ENCODE data around the gene VGLL3.

The VGLL3 gene

DNA sequence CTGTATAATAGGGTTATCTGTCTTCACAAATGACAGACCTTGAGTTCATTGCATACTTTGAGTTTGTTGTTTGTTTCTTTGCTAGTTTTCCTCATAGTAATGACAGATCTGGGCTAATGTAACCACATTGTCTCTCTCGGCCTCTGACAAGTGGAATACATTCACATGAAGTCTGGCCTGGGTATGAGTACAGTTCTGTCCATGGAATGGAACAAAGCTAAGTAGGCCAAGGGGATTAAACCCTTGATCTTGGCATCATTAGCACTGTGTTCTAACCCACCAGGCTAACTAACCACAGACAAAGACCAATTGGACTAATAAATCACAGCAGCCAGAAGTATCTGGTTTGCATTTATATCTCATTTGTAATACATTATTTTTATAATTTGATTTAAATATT, 7.6 kb upstream of the VGLL3 start:
- TF ChIP-seq, protein P1, sequence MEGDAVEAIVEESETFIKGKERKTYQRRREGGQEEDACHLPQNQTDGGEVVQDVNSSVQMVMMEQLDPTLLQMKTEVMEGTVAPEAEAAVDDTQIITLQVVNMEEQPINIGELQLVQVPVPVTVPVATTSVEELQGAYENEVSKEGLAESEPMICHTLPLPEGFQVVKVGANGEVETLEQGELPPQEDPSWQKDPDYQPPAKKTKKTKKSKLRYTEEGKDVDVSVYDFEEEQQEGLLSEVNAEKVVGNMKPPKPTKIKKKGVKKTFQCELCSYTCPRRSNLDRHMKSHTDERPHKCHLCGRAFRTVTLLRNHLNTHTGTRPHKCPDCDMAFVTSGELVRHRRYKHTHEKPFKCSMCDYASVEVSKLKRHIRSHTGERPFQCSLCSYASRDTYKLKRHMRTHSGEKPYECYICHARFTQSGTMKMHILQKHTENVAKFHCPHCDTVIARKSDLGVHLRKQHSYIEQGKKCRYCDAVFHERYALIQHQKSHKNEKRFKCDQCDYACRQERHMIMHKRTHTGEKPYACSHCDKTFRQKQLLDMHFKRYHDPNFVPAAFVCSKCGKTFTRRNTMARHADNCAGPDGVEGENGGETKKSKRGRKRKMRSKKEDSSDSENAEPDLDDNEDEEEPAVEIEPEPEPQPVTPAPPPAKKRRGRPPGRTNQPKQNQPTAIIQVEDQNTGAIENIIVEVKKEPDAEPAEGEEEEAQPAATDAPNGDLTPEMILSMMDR (IDR thresholded peaks at IDR 0.05; ENCODE audit: extremely low read depth, insufficient read depth, missing control alignments) = no peak
- no peak for DNase-seq (ENCODE audit: low spot score)
- in situ Hi-C loops (cut with MboI; ENCODE audit: low pct_unique_long_range_greater_than_20kb, low sequenced_read_pairs, unreplicated experiment) = no loop called here

DNA sequence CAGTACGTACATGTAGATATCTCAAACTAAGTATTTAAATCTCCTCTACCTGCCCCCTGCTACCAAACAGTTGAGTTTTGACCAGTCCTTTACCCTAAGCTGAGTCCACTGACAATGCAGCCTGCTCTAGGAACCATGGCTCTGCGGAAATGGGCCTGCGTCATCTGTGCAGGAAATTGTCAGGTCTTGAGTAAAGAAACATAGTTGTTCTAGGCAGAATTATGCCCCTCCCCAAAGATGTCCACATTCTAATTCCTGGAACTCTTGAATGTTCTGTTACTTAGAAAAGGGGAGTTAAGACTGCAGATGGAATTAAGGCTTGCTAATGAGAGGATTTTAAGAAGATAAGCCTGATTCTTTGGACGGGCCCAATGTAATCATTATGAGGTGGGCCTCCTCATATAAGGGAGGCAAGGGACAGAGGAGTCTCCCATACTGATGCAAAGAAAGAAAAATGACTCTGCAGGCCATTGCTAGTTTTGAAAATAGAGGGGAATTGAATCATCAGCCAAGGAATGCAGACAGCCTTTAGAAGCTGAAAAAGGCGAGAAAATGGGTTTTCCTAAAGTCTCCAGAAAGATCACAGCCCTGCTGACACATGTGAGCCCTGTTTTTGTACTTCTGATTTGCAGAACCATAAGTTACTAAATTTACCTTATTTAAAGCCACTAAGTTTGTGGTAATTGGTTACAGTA, 5.5 kb upstream of the VGLL3 start:
- DNase-seq (ENCODE audit: low spot score) = no peak
- in situ Hi-C loops (cut with MboI; ENCODE audit: low pct_unique_long_range_greater_than_20kb, low sequenced_read_pairs, unreplicated experiment) = no loop called here
- TF ChIP-seq, protein P1 (IDR thresholded peaks at IDR 0.05; ENCODE audit: extremely low read depth, insufficient read depth, missing control alignments) = no peak

DNA sequence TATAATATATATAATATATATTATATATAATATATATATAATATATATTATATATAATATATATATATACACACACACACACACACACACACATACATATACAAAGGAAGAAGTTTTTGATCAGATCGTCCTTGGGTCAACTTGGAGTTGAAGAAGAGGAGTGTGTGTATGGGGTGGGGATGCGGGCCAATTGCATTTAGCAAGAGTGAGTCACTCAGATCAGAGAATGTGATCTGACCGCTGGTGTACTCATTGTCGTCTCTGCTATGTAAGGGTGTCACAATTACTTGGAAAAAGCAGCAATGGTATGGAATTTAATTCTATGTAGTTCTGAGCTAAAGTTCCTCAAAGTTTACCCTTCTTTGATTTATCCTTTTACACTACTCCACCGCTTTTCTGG, 4.6 kb upstream of the VGLL3 start:
- in situ Hi-C loops (cut with MboI; ENCODE audit: low pct_unique_long_range_greater_than_20kb, low sequenced_read_pairs, unreplicated experiment) = no loop called here
- DNase-seq (ENCODE audit: low spot score) = no peak
- TF ChIP-seq, protein P1 (IDR thresholded peaks at IDR 0.05; ENCODE audit: extremely low read depth, insufficient read depth, missing control alignments) = no peak

DNA sequence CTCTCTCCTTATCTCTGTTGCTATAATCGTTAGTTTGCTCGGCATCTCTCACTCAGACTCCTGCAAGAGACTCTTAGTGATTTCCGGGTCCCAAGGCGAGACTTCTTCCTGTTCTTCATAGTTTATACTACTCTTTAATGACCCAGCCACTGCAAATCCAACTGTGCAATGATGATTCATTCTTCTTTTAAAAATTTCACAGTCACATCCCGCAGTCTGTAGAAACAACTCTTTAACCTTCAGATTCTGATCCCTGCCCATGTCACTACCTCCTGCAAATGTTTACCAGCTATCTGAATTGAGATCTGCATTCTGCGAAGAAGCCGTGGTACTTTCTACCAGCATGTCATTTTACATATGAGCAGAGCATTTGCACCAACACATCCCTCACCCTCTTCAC, 2.8 kb upstream of the VGLL3 start:
- TF ChIP-seq, protein P1 (IDR thresholded peaks at IDR 0.05; ENCODE audit: extremely low read depth, insufficient read depth, missing control alignments) = no peak
- in situ Hi-C loops (cut with MboI; ENCODE audit: low pct_unique_long_range_greater_than_20kb, low sequenced_read_pairs, unreplicated experiment) = no loop called here
- DNase-seq (ENCODE audit: low spot score) = no peak

DNA sequence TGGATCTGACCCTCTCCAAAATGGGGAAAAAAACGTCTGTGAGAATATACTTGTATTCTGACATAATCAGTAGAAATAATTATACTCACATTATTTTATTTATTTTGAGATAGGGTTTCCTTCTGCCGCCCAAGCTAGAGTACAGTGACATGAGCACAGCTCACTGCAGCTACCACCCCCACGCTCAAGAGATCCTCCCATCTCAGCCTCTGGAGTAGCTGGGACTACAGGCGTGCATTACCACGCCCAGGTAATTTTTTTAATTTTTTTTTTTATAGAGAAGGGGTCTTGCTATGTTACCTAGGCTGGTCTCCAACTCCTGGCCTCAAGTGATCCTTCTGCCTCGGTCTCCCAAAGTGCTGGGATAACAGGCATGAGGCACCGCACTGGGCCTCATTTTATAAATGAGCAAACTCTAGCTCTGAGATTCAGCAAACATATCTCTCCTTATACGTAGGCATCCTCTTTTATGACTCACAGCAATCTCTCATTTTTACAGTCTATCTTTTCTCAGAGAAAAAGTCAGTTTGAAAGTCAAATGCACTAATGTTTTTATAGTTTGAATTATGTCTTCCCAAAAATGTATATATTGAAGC, 989 bp upstream of the VGLL3 start:
- in situ Hi-C loops (cut with MboI; ENCODE audit: low pct_unique_long_range_greater_than_20kb, low sequenced_read_pairs, unreplicated experiment) = no loop called here
- DNase-seq (ENCODE audit: low spot score) = no peak
- TF ChIP-seq, protein P1 (IDR thresholded peaks at IDR 0.05; ENCODE audit: extremely low read depth, insufficient read depth, missing control alignments) = no peak

DNA sequence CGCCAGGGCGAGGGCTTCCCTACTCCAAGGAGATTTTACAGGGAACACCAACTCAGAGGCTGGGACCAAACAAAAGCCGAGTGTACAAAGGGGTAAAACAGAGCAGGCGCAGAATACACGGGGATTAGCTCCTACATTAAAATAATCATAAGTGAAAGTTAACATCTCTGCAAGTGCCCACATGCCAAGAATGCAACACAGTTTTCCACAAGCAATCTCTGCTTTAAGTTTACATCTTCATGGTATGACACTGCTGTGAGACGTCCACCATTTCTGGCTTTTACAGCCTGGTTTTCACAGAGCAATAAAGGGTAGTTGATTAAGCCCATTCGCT, 500 bp upstream of the VGLL3 start:
- in situ Hi-C loops (cut with MboI; ENCODE audit: low pct_unique_long_range_greater_than_20kb, low sequenced_read_pairs, unreplicated experiment) = no loop called here
- DNase-seq (ENCODE audit: low spot score) = no peak
- TF ChIP-seq, protein P1 (IDR thresholded peaks at IDR 0.05; ENCODE audit: extremely low read depth, insufficient read depth, missing control alignments) = no peak

Data from GM13977 (cell line).